SU-DHL-6 (cell line): Measurements from ENCODE around the gene SNPH.

Experiments
- EZH2phosphoT487 ChIP-seq: fragments of 200-600 bp; sonication (generic), shearing (Covaris generic); conservative IDR thresholded peaks from 2 replicates; pipeline ENCODE4 v1.6.1; 2018; ENCODE audit warnings: mild to moderate bottlenecking, antibody characterized with exemption, low read length, moderate library complexity, mixed read lengths
- TF ChIP-seq, protein P1 (sequence below): fragments of 200-600 bp; sonication (generic); IDR thresholded peaks from one replicate; pipeline ENCODE4 v1.5.1; 2017; ENCODE audit warnings: antibody characterized with exemption, mild to moderate bottlenecking, low read length, moderate library complexity; ENCODE audit not compliant: insufficient read depth, poor library complexity, severe bottlenecking

DNA sequence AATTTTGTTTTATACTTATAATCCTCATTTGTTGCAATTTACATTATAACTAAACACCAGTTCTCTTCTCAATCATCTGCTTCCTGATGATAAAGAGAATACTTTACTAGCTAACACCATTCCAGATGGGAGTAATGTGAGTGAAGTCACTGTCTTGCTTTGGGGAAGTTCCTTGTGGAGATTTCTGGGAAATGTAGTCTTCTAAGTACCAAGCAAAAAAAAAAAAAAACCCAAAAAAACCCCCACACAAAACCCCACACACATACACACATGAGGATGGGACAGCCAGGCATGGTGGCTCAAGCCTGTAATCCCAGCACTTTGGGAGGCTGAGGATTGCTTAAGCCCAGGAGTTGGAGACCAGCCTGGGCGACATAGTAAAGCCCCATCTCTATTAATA lies 2.2 kb upstream of the SNPH start:
- TF ChIP-seq, protein P1, sequence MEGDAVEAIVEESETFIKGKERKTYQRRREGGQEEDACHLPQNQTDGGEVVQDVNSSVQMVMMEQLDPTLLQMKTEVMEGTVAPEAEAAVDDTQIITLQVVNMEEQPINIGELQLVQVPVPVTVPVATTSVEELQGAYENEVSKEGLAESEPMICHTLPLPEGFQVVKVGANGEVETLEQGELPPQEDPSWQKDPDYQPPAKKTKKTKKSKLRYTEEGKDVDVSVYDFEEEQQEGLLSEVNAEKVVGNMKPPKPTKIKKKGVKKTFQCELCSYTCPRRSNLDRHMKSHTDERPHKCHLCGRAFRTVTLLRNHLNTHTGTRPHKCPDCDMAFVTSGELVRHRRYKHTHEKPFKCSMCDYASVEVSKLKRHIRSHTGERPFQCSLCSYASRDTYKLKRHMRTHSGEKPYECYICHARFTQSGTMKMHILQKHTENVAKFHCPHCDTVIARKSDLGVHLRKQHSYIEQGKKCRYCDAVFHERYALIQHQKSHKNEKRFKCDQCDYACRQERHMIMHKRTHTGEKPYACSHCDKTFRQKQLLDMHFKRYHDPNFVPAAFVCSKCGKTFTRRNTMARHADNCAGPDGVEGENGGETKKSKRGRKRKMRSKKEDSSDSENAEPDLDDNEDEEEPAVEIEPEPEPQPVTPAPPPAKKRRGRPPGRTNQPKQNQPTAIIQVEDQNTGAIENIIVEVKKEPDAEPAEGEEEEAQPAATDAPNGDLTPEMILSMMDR = no peak
- no peak for TF ChIP-seq EZH2phosphoT487
